Measurements from ENCODE around the gene NFATC3. TPM values are rescaled to one million over a fixed set of nuclear protein-coding genes. Genes with fewer than 3 reads are reported as not detected.

The NFATC3 gene
- total and polyA plus RNA-seq, 8 donors: 34.6 to 65.8 (median 39.9) TPM

- H3K4me1 ChIP-seq: peaks cover 45 to 85% of the 10 kb centered on the region in 2 donors
- peak; percentile 6 for ATAC-seq
- intact Hi-C loops (cut with DNase I): no loop called here
Measured at GRCh38 chr16:68083861-68084503, 1.2 kb upstream of the NFATC3 start.

DNA sequence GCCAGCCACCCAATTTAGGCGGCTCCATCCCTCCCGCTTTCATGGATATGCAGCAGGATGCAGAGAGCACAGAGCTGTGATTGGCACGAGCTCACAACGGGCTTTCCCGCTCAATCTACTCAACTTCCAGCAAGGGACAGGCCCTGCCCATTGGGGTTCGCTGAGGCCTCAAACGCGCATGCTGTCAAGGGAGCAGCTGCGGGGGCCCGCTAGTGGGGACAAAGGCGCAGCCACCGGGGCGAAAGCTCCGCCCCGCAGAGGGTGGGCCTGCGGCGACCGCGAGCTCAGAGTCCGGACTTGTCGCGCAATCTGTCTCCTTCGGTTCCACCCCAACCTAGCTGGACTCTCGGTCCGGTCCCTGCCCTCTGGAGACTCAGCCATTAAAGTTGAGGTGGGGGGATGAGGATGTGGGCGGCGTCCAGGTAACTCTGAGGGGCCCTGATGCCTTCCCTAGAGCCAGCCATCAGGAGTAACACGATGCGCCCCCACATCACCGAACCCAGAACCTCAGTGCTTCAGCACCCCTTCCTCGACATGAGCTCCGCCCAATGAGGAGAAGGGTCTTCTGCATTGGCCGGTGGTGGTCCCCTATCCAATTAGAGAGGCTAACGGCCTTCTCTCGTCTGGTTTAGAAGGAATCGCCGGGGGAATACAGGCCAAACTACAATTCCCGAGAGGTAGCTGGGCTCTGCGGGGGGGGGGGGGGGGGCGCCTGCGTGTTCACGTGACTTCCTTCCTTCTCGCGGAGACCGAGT is 489 bp upstream of the NFATC3 start:
- ATAC-seq: peak; percentile 83
- H3K27ac ChIP-seq: peak overlapping the region; percentile 97 to 98
- intact Hi-C loops (cut with DNase I): no loop called here

More at GRCh38 chr16:68083861-68084503, 1.2 kb upstream of the NFATC3 start:
- Histone ChIP-seq H3K4me3 (peak overlapping the region; percentile 41 to 95), H3K9me3 (no peaks in the 10 kb centered on the region), H3K36me3 (no peaks in the 10 kb centered on the region), H3K27me3 (no peaks in the 10 kb centered on the region), H3K27ac (peak overlapping the region; percentile 97 to 98)
- peak in 2 of 4 donors; percentile 51 to 80 for DNase-seq
- TF ChIP-seq CTCF (IDR thresholded peaks at IDR 0.05): no peak

GRCh38 chr16:68086336-68086841 is 1.2 kb downstream of the NFATC3 start:
- ATAC-seq (peak; percentile 20), DNase-seq (no peak)
- intact Hi-C loops (cut with DNase I): no loop called here
- no peaks in the 10 kb centered on the region for H3K27me3 ChIP-seq
- no peaks in the 10 kb centered on the region for H3K9me3 ChIP-seq
- no peaks in the 10 kb centered on the region for H3K36me3 ChIP-seq
- H3K4me1 ChIP-seq: peaks cover 34 to 85% of the 10 kb centered on the region in 2 donors
- peak overlapping the region; percentile 68 to 95 for H3K4me3 ChIP-seq
- H3K27ac ChIP-seq: peak overlapping the region; percentile 91 to 97
- no peak for TF ChIP-seq CTCF (IDR thresholded peaks at IDR 0.05)

More for the DNA sequence above, 489 bp upstream of the NFATC3 start:
- H3K4me3 ChIP-seq: peak overlapping the region; percentile 41 to 95
- no peaks in the 10 kb centered on the region for H3K27me3 ChIP-seq
- H3K9me3 ChIP-seq: no peaks in the 10 kb centered on the region
- DNase-seq: peak; percentile 92 to 98 (median 95)
- H3K4me1 ChIP-seq: peaks cover 38 to 85% of the 10 kb centered on the region in 2 donors
- TF ChIP-seq CTCF (IDR thresholded peaks at IDR 0.05): peak in 1 of 2 donors; percentile 30
- H3K36me3 ChIP-seq: no peaks in the 10 kb centered on the region

DNA sequence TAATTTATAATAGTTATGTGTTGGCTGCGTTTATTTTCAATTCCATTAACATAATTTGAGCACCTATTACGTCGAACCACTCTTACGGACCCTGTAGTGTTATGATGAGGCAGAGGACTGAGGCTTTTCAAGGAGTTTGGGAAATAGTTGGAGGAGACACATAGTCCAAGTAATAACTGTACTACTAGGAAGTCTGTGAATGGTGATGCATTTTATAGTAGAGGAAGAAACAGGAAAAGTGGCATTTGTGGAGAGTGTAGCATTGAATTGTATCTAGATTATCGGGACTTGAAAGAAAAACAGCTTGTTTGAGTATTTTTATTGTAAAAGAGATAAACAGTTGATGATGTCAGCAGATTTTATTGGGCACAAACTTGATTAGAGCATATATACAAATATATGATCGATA is 1.7 kb downstream of the NFATC3 start:
- Histone ChIP-seq H3K4me1 (peaks cover 39 to 85% of the 10 kb centered on the region in 2 donors), H3K36me3 (no peaks in the 10 kb centered on the region), H3K4me3 (peak overlapping the region; percentile 68 to 95), H3K9me3 (no peaks in the 10 kb centered on the region), H3K27ac (peak overlapping the region; percentile 91 to 97), H3K27me3 (no peaks in the 10 kb centered on the region)
- DNase-seq (no peak), ATAC-seq (no peak)
- no peak for TF ChIP-seq CTCF (IDR thresholded peaks at IDR 0.05)
- intact Hi-C loops (cut with DNase I): no loop called here

DNA sequence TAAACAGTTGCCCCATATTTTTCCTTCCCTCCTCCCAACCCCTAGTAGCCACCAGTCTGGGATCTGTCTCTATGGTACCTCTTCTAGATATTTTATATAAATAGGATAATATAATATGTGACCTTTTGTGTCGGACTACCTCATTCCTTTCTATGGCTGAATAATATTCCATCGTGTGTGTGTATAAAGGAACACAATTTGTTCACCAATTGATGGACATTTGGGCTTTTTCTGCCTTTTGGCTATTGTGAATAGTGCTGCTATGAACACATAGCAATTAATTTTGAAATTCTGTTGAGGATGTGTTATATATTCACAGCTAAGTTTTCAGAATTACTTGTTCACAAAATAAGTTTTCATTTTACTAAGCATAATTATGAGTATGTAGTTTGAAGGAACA is 2.5 kb downstream of the NFATC3 start:
- intact Hi-C loops (cut with DNase I): no loop called here
- ATAC-seq (no peak), DNase-seq (no peak)
- no peaks in the 10 kb centered on the region for H3K9me3 ChIP-seq
- H3K4me3 ChIP-seq: peak overlapping the region in 1 of 2 donors; percentile 95
- no peak for TF ChIP-seq CTCF (IDR thresholded peaks at IDR 0.05)
- H3K27ac ChIP-seq: peak overlapping the region in 1 of 2 donors; percentile 31
- no peaks in the 10 kb centered on the region for H3K36me3 ChIP-seq
- peaks cover 41 to 85% of the 10 kb centered on the region in 2 donors for H3K4me1 ChIP-seq
- no peaks in the 10 kb centered on the region for H3K27me3 ChIP-seq

Measured in left lung (tissue), 10 donors.